ENCODE data around the gene FOXL1. TPM values are rescaled to one million over a fixed set of nuclear protein-coding genes. Genes with fewer than 3 reads are reported as not detected.

Gene FOXL1
- total RNA-seq, 1 donor from 2014 or later: 0.38 TPM

DNA sequence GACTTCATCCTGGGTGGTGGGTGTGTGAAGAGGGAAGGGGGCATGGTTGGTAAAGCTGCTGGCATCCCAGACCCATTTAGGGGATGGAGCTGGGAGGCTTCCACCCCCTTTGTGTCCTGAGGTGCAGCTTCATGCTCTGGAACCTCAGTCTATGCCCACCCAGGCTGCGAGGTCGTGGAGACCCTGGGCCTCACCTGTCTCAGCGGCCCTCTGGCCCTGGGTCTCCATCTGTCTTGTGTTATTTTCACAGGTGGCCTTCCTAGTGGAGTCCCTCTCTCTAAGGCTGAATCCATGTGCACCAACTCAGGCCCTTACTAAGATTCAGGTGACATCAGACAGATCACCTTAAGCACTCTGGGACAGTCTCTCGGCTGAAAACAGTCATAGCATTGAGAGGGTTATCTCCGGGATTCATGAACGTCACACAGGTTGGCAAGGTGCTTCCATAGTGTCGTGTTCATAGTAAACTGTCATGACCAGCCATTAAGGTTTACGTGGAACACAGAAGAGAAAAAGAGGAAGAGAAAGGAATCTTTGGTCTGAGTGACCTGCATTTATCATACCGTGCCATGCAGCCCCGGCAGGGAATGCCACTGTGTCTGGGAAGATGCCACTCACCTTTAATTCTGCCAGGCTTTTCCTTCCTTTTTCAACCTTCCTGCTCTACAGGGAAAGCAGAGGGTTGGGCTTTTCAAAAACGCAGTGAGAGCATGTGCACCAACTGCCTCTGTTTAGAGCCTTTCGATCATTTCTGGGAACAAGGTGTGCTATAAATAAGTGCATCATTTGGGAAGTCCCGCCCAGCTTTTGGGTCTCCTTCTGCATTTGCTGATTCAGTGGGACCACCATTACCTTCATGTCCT, 4.5 kb upstream of the FOXL1 start:
- no peak for DNase-seq
- H3K27ac ChIP-seq (replicated peaks): peak overlapping the region; percentile 88
- H3K27me3 ChIP-seq (ENCODE audit: low read depth): peaks cover 100% of the 10 kb centered on the region
- TF ChIP-seq, protein P1, sequence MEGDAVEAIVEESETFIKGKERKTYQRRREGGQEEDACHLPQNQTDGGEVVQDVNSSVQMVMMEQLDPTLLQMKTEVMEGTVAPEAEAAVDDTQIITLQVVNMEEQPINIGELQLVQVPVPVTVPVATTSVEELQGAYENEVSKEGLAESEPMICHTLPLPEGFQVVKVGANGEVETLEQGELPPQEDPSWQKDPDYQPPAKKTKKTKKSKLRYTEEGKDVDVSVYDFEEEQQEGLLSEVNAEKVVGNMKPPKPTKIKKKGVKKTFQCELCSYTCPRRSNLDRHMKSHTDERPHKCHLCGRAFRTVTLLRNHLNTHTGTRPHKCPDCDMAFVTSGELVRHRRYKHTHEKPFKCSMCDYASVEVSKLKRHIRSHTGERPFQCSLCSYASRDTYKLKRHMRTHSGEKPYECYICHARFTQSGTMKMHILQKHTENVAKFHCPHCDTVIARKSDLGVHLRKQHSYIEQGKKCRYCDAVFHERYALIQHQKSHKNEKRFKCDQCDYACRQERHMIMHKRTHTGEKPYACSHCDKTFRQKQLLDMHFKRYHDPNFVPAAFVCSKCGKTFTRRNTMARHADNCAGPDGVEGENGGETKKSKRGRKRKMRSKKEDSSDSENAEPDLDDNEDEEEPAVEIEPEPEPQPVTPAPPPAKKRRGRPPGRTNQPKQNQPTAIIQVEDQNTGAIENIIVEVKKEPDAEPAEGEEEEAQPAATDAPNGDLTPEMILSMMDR (IDR thresholded peaks at IDR 0.05; ENCODE audit: borderline replicate concordance): no peak
- H3K4me1 ChIP-seq: peaks cover 46% of the 10 kb centered on the region
- no peak overlapping the region for H3K4me3 ChIP-seq
- no peaks in the 10 kb centered on the region for H3K9me3 ChIP-seq (replicated peaks)
- intact Hi-C loops (cut with micrococcal nuclease): no loop called here
- H3K36me3 ChIP-seq: no peaks in the 10 kb centered on the region

DNA sequence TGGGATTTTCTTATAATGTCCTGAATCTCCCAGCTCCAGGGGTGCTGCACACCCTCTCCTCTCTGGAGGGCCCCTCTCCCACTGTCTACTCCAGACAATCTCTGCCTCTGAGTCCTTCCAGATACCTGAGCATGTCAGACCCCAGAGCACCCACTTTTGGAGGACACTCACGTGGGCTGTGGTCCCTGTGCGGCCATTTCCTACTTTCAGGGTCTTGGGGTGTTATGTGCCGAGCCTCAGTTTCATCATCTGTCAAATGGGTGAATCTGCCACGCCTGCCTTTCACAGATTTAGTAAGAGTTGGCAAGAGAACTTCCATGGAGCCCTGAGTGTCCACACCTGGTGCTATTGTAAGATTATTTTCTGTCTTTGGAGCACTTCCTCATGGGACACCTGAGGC, 3.7 kb upstream of the FOXL1 start:
- H3K27me3 ChIP-seq (ENCODE audit: low read depth): peaks cover 100% of the 10 kb centered on the region
- H3K27ac ChIP-seq (replicated peaks): peak overlapping the region; percentile 88
- H3K36me3 ChIP-seq: no peaks in the 10 kb centered on the region

DNA sequence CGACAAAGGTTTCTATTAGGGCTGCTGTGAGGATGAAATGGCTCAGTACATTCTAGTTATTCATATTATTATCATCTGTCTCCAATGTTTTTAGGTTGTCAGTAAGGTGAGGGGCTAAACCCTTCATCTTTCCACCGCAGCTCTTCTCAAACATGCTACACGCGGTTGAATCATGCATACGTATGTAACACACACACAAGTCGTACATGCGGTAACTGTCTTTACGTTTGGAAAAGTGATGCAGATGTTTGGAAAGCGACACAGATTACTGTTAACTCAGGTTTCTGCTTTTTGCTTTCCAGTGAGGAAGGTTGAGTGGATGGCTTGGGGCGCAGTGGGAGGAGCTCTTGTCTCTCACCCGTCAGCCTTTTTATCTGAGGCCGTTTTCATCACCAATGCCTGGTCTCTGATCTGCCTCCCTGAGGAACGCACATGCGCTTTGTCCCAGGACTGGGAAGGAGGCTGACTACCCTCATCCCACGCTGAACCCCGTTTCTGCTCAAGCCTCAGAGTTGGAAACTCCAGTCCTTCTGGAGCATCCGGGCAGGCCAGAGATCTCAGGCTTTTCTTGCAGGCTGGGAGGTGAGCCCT, 3.2 kb upstream of the FOXL1 start:
- intact Hi-C loops (cut with micrococcal nuclease): no loop called here

More for the DNA sequence above, 3.7 kb upstream of the FOXL1 start:
- intact Hi-C loops (cut with micrococcal nuclease): no loop called here
- peaks cover 51% of the 10 kb centered on the region for H3K4me1 ChIP-seq
- TF ChIP-seq, protein P1 (IDR thresholded peaks at IDR 0.05; ENCODE audit: borderline replicate concordance): no peak
- H3K9me3 ChIP-seq (replicated peaks): no peaks in the 10 kb centered on the region
- no peak overlapping the region for H3K4me3 ChIP-seq
- DNase-seq: no peak

DNA sequence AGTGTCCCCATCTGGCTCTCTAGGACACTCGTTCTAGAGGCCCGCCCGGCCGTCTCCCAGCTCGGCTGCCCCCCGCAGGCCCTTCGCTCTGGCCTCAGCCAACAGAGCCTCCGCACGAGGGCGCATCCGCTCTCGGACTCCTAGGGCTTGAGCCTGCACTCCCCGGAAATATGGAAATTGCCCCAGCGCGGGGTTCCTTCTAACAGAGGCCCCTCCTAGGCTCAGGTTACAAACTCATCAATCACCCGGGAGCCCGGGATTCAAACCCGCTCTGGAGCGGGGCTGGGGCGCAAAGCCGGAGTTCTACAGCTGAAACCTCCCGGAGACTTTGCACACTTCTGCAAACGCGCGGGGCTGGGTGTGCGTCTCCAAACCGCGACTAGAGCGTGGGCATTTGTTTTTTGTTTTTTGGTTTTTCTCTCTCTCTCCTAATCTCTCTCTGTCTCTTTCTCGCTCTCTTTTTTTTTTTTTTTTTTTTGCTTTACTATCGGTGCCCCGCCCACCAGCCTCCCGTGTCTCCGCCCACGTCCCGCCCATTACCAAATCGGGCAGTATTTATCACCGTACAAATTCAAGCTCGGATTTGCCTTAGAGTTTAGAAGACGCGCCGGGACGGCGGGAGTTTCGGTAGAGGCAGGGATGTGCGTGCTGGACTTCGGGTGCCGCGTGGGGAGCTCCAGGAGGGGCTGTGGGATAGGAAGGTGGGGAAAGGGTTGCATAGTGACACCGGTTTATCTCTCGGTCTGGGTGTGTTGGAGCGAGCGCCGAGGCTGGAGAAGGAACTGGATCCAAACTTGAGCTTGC, 2.4 kb upstream of the FOXL1 start:
- H3K4me1 ChIP-seq: peaks cover 52% of the 10 kb centered on the region
- H3K4me3 ChIP-seq: peak overlapping the region; percentile 66
- peaks cover 100% of the 10 kb centered on the region for H3K27me3 ChIP-seq (ENCODE audit: low read depth)
- H3K9me3 ChIP-seq (replicated peaks): no peaks in the 10 kb centered on the region
- peak; percentile 86 for DNase-seq
- no peaks in the 10 kb centered on the region for H3K36me3 ChIP-seq
- intact Hi-C loops (cut with micrococcal nuclease): no loop called here
- peak overlapping the region; percentile 88 for H3K27ac ChIP-seq (replicated peaks)
- TF ChIP-seq, protein P1 (IDR thresholded peaks at IDR 0.05; ENCODE audit: borderline replicate concordance): peak; percentile 73

More for the DNA sequence above, 3.2 kb upstream of the FOXL1 start:
- H3K9me3 ChIP-seq (replicated peaks): no peaks in the 10 kb centered on the region
- TF ChIP-seq, protein P1 (IDR thresholded peaks at IDR 0.05; ENCODE audit: borderline replicate concordance): no peak
- H3K27ac ChIP-seq (replicated peaks): peak overlapping the region; percentile 88
- DNase-seq: no peak
- no peaks in the 10 kb centered on the region for H3K36me3 ChIP-seq
- peak overlapping the region; percentile 66 for H3K4me3 ChIP-seq
- peaks cover 52% of the 10 kb centered on the region for H3K4me1 ChIP-seq
- H3K27me3 ChIP-seq (ENCODE audit: low read depth): peaks cover 100% of the 10 kb centered on the region

DNA sequence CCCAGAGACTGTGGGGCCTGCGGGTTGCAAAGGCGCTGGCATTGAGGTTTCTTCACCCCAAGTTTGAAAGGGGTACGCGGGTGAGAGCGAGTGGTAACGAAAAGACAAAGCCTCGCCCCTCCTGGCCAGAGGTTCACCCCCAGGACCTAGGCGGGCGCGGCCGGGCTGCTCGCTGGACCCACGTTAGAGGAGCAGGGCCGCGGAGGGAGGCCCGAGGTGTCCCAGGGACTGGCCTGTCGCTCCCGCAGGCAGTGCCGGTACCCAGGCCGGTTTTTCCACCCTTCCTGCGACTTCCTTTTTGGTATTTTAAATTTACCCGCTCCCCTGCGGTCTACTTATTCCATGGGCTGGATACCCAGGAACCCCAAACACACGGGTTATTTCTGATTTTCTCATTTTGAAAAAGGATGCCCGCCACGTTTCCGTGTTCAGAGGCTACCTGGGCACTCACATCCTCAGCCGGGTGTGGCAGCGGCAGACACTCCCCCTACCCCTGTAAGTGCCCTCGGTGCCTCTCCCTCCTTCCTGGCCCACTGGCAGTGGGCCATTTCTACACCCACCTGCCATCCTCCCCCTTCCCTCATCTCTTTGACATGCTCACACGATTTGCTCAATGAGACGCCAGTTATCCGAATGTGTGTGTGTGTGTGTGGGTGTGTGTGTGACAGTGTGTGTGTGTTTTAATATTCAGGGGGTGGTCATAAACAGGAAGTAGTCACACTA, 1.6 kb upstream of the FOXL1 start:
- TF ChIP-seq, protein P1 (IDR thresholded peaks at IDR 0.05; ENCODE audit: borderline replicate concordance): no peak
- Histone ChIP-seq H3K9me3 (replicated peaks) (no peaks in the 10 kb centered on the region), H3K27ac (replicated peaks) (peak overlapping the region; percentile 88), H3K4me3 (peak overlapping the region; percentile 66), H3K36me3 (no peaks in the 10 kb centered on the region), H3K27me3 (ENCODE audit: low read depth) (peaks cover 98% of the 10 kb centered on the region), H3K4me1 (peaks cover 49% of the 10 kb centered on the region)
- intact Hi-C loops (cut with micrococcal nuclease): no loop called here
- DNase-seq: no peak
